ENCODE data around the gene TNNT1.

The TNNT1 gene

DNA sequence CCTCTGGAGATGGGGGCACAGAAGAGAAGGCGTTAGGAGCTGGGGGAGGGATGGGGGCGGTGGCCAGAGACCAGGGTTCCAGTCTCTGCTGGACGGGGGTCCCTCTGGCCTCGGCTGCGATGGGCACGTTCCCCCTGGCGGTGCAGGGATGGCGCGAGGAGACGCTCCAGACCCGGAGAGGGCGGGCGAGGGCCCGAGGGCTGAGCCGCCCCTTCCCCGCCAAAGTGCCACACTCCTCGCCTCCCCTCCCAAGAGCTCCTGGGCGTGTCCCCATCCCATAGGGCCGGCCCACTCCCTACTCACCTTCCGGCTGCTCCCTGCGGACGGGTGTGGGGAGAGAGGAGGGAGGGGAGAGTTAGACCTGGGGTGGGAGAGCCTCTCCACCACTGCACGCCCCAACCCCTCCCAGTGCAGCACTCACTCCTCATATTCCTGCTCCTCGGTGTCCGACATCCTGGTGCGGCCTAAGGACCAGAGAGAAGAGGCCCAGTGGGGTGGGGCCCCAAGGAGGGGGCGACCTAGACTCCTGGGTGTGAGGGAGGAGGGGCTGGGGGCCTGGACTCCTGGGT, 2.2 kb downstream of the TNNT1 start (continued):
- TF ChIP-seq KLF9 (tag by site-specific recombination; IDR thresholded peaks at IDR 0.05; ENCODE audit: low read depth) (peak; percentile 84), ZNF561 (tag by site-specific recombination; IDR thresholded peaks at IDR 0.05; ENCODE audit: borderline replicate concordance) (peak; percentile 49; the same call in 1 of the 2 replicates), ZNF10 (tag by site-specific recombination; IDR thresholded peaks at IDR 0.05) (no peak), MYNN (tag by site-specific recombination; IDR thresholded peaks at IDR 0.05; ENCODE audit: borderline replicate concordance) (no peak), HOXA7 (CRISPR knock-in tag; IDR thresholded peaks at IDR 0.05; ENCODE audit: borderline replicate concordance) (no peak), ZNF354C (tag by site-specific recombination; IDR thresholded peaks at IDR 0.05; ENCODE audit: borderline replicate concordance, low read depth) (no peak), ZNF48 (tag by site-specific recombination; IDR thresholded peaks at IDR 0.05) (no peak), ZNF394 (tag by site-specific recombination; IDR thresholded peaks at IDR 0.05; ENCODE audit: borderline replicate concordance) (no peak), ZNF510 (tag by site-specific recombination; IDR thresholded peaks at IDR 0.05; ENCODE audit: insufficient replicate concordance) (no peak), ZNF24 (tag by site-specific recombination; IDR thresholded peaks at IDR 0.05) (0 out of 2 replicates have a peak, but pooled peaks have one; percentile 19), ZNF560 (tag by site-specific recombination; IDR thresholded peaks at IDR 0.05; ENCODE audit: borderline replicate concordance) (no peak), ZNF600 (tag by site-specific recombination; IDR thresholded peaks at IDR 0.05) (no peak), ZFP41 (tag by site-specific recombination; IDR thresholded peaks at IDR 0.05; ENCODE audit: borderline replicate concordance) (no peak), ZNF155 (tag by site-specific recombination; IDR thresholded peaks at IDR 0.05) (no peak), ZNF23 (tag by site-specific recombination; IDR thresholded peaks at IDR 0.05; ENCODE audit: borderline replicate concordance) (no peak), OSR2 (tag by site-specific recombination; IDR thresholded peaks at IDR 0.05) (0 out of 2 replicates have a peak, but pooled peaks have one; percentile 16), ZNF530 (tag by site-specific recombination; IDR thresholded peaks at IDR 0.05; ENCODE audit: low read depth) (no peak)
- TF ChIP-seq, protein P1, sequence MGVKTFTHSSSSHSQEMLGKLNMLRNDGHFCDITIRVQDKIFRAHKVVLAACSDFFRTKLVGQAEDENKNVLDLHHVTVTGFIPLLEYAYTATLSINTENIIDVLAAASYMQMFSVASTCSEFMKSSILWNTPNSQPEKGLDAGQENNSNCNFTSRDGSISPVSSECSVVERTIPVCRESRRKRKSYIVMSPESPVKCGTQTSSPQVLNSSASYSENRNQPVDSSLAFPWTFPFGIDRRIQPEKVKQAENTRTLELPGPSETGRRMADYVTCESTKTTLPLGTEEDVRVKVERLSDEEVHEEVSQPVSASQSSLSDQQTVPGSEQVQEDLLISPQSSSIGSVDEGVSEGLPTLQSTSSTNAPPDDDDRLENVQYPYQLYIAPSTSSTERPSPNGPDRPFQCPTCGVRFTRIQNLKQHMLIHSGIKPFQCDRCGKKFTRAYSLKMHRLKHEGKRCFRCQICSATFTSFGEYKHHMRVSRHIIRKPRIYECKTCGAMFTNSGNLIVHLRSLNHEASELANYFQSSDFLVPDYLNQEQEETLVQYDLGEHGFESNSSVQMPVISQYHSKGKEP (tag by site-specific recombination; IDR thresholded peaks at IDR 0.05) = no peak
- TF ChIP-seq, protein P2, sequence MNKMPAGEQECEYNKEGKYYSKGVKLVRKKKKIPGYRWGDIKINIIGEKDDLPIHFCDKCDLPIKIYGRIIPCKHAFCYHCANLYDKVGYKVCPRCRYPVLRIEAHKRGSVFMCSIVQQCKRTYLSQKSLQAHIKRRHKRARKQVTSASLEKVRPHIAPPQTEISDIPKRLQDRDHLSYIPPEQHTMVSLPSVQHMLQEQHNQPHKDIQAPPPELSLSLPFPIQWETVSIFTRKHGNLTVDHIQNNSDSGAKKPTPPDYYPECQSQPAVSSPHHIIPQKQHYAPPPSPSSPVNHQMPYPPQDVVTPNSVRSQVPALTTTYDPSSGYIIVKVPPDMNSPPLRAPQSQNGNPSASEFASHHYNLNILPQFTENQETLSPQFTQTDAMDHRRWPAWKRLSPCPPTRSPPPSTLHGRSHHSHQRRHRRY (tag by site-specific recombination; IDR thresholded peaks at IDR 0.05) = no peak
- TF ChIP-seq, protein P3, sequence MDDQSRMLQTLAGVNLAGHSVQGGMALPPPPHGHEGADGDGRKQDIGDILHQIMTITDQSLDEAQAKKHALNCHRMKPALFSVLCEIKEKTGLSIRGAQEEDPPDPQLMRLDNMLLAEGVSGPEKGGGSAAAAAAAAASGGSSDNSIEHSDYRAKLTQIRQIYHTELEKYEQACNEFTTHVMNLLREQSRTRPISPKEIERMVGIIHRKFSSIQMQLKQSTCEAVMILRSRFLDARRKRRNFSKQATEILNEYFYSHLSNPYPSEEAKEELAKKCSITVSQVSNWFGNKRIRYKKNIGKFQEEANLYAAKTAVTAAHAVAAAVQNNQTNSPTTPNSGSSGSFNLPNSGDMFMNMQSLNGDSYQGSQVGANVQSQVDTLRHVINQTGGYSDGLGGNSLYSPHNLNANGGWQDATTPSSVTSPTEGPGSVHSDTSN (CRISPR knock-in tag; IDR thresholded peaks at IDR 0.05) = no peak
- TF ChIP-seq, protein P4, sequence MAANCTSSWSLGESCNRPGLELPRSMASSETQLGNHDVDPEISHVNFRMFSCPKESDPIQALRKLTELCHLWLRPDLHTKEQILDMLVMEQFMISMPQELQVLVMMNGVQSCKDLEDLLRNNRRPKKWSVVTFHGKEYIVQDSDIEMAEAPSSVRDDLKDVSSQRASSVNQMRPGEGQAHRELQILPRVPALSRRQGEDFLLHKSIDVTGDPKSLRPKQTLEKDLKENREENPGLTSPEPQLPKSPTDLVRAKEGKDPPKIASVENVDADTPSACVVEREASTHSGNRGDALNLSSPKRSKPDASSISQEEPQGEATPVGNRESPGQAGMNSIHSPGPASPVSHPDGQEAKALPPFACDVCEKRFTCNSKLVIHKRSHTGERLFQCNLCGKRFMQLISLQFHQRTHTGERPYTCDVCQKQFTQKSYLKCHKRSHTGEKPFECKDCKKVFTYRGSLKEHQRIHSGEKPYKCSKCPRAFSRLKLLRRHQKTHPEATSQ (tag by site-specific recombination; IDR thresholded peaks at IDR 0.05) = no peak
- TF ChIP-seq, protein P5, sequence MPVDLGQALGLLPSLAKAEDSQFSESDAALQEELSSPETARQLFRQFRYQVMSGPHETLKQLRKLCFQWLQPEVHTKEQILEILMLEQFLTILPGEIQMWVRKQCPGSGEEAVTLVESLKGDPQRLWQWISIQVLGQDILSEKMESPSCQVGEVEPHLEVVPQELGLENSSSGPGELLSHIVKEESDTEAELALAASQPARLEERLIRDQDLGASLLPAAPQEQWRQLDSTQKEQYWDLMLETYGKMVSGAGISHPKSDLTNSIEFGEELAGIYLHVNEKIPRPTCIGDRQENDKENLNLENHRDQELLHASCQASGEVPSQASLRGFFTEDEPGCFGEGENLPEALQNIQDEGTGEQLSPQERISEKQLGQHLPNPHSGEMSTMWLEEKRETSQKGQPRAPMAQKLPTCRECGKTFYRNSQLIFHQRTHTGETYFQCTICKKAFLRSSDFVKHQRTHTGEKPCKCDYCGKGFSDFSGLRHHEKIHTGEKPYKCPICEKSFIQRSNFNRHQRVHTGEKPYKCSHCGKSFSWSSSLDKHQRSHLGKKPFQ (tag by site-specific recombination; IDR thresholded peaks at IDR 0.05) = no peak
- TF ChIP-seq, protein P6, sequence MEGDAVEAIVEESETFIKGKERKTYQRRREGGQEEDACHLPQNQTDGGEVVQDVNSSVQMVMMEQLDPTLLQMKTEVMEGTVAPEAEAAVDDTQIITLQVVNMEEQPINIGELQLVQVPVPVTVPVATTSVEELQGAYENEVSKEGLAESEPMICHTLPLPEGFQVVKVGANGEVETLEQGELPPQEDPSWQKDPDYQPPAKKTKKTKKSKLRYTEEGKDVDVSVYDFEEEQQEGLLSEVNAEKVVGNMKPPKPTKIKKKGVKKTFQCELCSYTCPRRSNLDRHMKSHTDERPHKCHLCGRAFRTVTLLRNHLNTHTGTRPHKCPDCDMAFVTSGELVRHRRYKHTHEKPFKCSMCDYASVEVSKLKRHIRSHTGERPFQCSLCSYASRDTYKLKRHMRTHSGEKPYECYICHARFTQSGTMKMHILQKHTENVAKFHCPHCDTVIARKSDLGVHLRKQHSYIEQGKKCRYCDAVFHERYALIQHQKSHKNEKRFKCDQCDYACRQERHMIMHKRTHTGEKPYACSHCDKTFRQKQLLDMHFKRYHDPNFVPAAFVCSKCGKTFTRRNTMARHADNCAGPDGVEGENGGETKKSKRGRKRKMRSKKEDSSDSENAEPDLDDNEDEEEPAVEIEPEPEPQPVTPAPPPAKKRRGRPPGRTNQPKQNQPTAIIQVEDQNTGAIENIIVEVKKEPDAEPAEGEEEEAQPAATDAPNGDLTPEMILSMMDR (tag by site-specific recombination; IDR thresholded peaks at IDR 0.05) = no peak
- TF ChIP-seq, protein P7, sequence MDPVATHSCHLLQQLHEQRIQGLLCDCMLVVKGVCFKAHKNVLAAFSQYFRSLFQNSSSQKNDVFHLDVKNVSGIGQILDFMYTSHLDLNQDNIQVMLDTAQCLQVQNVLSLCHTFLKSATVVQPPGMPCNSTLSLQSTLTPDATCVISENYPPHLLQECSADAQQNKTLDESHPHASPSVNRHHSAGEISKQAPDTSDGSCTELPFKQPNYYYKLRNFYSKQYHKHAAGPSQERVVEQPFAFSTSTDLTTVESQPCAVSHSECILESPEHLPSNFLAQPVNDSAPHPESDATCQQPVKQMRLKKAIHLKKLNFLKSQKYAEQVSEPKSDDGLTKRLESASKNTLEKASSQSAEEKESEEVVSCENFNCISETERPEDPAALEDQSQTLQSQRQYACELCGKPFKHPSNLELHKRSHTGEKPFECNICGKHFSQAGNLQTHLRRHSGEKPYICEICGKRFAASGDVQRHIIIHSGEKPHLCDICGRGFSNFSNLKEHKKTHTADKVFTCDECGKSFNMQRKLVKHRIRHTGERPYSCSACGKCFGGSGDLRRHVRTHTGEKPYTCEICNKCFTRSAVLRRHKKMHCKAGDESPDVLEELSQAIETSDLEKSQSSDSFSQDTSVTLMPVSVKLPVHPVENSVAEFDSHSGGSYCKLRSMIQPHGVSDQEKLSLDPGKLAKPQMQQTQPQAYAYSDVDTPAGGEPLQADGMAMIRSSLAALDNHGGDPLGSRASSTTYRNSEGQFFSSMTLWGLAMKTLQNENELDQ (tag by site-specific recombination; IDR thresholded peaks at IDR 0.05; ENCODE audit: low read depth) = no peak
- TF ChIP-seq, protein P8, sequence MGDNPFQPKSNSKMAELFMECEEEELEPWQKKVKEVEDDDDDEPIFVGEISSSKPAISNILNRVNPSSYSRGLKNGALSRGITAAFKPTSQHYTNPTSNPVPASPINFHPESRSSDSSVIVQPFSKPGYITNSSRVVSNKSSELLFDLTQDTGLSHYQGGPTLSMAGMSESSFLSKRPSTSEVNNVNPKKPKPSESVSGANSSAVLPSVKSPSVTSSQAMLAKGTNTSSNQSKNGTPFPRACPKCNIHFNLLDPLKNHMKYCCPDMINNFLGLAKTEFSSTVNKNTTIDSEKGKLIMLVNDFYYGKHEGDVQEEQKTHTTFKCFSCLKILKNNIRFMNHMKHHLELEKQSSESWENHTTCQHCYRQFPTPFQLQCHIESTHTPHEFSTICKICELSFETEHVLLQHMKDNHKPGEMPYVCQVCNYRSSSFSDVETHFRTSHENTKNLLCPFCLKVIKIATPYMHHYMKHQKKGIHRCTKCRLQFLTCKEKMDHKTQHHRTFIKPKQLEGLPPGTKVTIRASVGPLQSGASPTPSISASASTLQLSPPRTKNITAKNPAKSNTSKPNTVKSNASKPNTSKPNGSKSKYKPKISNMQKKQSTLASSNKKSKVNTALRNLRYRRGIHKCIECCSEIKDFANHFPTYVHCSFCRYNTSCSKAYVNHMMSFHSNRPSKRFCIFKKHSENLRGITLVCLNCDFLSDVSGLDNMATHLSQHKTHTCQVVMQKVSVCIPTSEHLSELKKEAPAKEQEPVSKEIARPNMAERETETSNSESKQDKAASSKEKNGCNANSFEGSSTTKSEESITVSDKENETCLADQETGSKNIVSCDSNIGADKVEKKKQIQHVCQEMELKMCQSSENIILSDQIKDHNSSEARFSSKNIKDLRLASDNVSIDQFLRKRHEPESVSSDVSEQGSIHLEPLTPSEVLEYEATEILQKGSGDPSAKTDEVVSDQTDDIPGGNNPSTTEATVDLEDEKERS (tag by site-specific recombination; IDR thresholded peaks at IDR 0.05) = no peak
